ENCODE measurements around the gene PRKAB1. TPM values are rescaled to one million over a fixed set of nuclear protein-coding genes. Genes with fewer than 3 reads are reported as not detected.

PRKAB1 gene
- total RNA-seq, 4 donors from 2014 or later = 15.7 to 51.8 (median 32.1) TPM

DNA sequence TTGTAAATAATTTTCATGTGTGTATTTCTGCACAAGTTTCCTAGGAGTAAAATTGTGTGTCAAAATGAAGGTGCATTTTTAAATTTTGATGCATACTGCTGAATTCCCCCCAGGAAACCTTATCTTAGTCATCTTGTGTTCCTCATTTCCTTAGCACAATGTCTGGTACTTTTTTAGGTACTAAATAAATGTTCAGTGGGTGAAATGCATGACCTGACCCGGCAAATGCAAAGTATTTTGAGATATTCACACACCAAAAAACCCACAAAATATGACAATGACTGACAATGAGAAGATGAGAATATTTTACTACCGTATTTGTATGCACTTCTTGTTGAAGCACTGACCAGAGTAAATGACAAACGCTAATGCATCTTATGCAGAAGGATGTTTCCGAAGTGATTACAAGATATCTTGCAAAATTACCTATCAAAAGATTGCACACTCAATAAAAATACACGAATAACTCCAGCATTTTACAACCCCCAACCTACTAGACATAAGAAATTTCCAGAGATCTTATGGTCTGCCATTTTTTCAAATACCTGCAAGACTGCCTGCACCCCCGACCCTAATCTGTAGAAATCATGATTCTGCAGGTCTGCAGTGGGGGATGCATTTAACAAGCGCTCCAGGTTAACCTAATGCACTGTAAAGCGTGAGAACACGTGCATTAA is 895 bp upstream of the PRKAB1 start:
- TF ChIP-seq, protein P1, sequence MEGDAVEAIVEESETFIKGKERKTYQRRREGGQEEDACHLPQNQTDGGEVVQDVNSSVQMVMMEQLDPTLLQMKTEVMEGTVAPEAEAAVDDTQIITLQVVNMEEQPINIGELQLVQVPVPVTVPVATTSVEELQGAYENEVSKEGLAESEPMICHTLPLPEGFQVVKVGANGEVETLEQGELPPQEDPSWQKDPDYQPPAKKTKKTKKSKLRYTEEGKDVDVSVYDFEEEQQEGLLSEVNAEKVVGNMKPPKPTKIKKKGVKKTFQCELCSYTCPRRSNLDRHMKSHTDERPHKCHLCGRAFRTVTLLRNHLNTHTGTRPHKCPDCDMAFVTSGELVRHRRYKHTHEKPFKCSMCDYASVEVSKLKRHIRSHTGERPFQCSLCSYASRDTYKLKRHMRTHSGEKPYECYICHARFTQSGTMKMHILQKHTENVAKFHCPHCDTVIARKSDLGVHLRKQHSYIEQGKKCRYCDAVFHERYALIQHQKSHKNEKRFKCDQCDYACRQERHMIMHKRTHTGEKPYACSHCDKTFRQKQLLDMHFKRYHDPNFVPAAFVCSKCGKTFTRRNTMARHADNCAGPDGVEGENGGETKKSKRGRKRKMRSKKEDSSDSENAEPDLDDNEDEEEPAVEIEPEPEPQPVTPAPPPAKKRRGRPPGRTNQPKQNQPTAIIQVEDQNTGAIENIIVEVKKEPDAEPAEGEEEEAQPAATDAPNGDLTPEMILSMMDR (IDR thresholded peaks at IDR 0.05; ENCODE audit: low read depth) = no peak

DNA sequence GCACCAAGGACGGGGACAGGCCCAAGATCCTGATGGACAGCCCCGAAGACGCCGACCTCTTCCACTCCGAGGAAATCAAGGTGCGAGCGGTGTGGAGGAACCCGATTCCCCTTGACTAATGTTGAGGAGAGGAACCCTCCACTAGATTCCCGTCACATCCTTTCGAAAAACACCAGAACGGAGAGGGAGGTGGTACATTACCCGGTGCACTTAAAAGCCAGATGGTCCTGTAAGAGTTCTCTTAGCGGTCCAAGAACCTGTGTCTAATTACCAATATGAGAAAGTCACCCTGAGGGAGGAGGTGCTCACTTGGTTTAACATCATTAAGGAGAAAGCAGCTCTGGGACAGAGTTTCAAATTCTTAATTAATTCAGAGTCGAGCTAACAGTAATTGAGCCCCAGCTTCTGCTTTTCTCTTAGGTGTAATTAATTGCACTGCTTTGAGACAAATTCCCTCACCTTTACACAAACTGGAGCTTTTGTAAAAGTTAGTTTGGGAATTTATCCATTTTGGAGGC is 450 bp downstream of the PRKAB1 start:
- TF ChIP-seq, protein P1 (IDR thresholded peaks at IDR 0.05; ENCODE audit: low read depth) = no peak

DNA sequence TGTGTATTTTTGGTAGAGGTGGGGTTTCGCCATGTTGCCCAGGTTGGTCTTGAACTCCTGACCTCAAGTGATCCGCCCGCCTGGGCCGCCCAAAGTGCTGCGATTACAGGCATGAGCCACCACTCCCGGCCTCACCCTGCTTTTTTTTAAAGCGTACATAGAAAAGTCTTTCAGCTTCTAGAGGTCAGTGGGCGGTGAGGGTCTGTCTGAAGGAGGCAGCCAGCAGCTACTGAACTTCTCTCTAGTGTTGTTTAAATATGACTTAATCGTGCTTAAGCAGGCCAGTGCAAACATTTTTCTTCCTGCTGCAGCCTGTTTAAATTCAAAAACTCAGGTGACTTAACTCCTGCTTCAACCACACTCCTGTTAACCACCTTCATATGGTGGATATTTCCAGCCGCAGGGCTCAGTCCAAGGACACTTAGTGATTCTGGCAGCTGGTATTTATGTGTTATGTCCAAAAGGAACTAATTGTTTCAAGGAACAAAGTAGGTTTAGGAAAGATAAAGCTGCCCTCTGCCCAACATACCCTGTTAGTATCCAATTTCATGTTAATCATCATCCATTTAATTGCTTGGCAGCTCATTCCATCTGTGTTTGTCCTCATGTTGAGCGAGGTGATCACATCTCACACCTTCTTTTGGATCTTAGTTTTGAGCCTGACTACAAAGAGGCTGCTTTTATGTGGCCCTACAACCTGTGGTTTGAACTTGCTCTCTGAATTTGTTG is 2.0 kb downstream of the PRKAB1 start:
- TF ChIP-seq, protein P1 (IDR thresholded peaks at IDR 0.05; ENCODE audit: low read depth) = no peak

GRCh38 chr12:119671070-119671469 is 3.1 kb downstream of the PRKAB1 start:
- TF ChIP-seq, protein P1 (IDR thresholded peaks at IDR 0.05; ENCODE audit: low read depth) = no peak

- TF ChIP-seq, protein P1 (IDR thresholded peaks at IDR 0.05; ENCODE audit: low read depth) = no peak
Measured at GRCh38 chr12:119672194-119672593, 4.3 kb downstream of the PRKAB1 start.

- TF ChIP-seq, protein P1 (IDR thresholded peaks at IDR 0.05; ENCODE audit: low read depth) = no peak
Measured at GRCh38 chr12:119673634-119674033, 5.7 kb downstream of the PRKAB1 start.

GRCh38 chr12:119674560-119674959 is 6.6 kb downstream of the PRKAB1 start:
- TF ChIP-seq, protein P1 (IDR thresholded peaks at IDR 0.05; ENCODE audit: low read depth) = no peak

Data from subcutaneous adipose tissue (tissue), 4 donors.